ENCODE results near the gene IRF6. TPM values are rescaled to one million over a fixed set of nuclear protein-coding genes. Genes with fewer than 3 reads are reported as not detected.

IRF6 gene
- polyA plus RNA-seq, 2 donors = 36.7 to 50.3 TPM

GRCh38 chr1:209784265-209785169 is 21.4 kb downstream of the IRF6 start, which contains the start of gene C1orf74:
Gene C1orf74 (minus strand): TSS chr1:209784559. CDS start chr1:209783634, 925 bp downstream.
- peaks cover 0 to 3% of the 10 kb centered on the region in 2 donors for H3K4me1 ChIP-seq (ENCODE audit: control insufficient read depth in 2 of 2, insufficient read depth in 2 of 2, low read length in 1 of 2)
- H3K36me3 ChIP-seq (ENCODE audit: control insufficient read depth in 2 of 2, insufficient read depth in 2 of 2, low read length in 1 of 2) = peaks cover 0 to 7% of the 10 kb centered on the region in 2 donors
- WGBS, 2 donors = 2 to 3% methylated on average over 48 of the region's 48 CpGs
- no peaks in the 10 kb centered on the region for H3K27me3 ChIP-seq (ENCODE audit: control insufficient read depth in 1 of 2, insufficient read depth in 2 of 2, low read length in 2 of 2)
- peak within 1 kb of the TSS; percentile 91 to 96 for H3K27ac ChIP-seq (ENCODE audit: low read depth in 2 of 2, low read length in 1 of 2)
- H3K4me3 ChIP-seq (ENCODE audit: low read depth in 1 of 2, low read length in 2 of 2) = peak within 1 kb of the TSS; percentile 66 to 81
- H3K9me3 ChIP-seq (ENCODE audit: control insufficient read depth in 2 of 2, insufficient read depth in 1 of 2, low read depth in 1 of 2, low read length in 1 of 2) = no peaks in the 10 kb centered on the region

GRCh38 chr1:209783386-209783785 is 22.6 kb downstream of the IRF6 start:
- H3K4me3 ChIP-seq (ENCODE audit: low read depth in 1 of 2, low read length in 2 of 2) = peak overlapping the region in 1 of 2 donors; percentile 81
- H3K27me3 ChIP-seq (ENCODE audit: control insufficient read depth in 1 of 2, insufficient read depth in 2 of 2, low read length in 2 of 2) = no peaks in the 10 kb centered on the region
- peaks cover 0 to 4% of the 10 kb centered on the region in 2 donors for H3K36me3 ChIP-seq (ENCODE audit: control insufficient read depth in 2 of 2, insufficient read depth in 2 of 2, low read length in 1 of 2)
- WGBS, 2 donors = 57 to 63% methylated on average over 6 of the region's 6 CpGs
- no peak overlapping the region for H3K27ac ChIP-seq (ENCODE audit: low read depth in 2 of 2, low read length in 1 of 2)
- H3K4me1 ChIP-seq (ENCODE audit: control insufficient read depth in 2 of 2, insufficient read depth in 2 of 2, low read length in 1 of 2) = peaks cover 0 to 3% of the 10 kb centered on the region in 2 donors
- H3K9me3 ChIP-seq (ENCODE audit: control insufficient read depth in 2 of 2, insufficient read depth in 1 of 2, low read depth in 1 of 2, low read length in 1 of 2) = no peaks in the 10 kb centered on the region

GRCh38 chr1:209780268-209780667 is 25.7 kb downstream of the IRF6 start:
- WGBS, 2 donors = 61 to 80% methylated on average over 4 of the region's 4 CpGs
- Histone ChIP-seq H3K9me3 (ENCODE audit: control insufficient read depth in 2 of 2, insufficient read depth in 1 of 2, low read depth in 1 of 2, low read length in 1 of 2) (no peaks in the 10 kb centered on the region), H3K27ac (ENCODE audit: low read depth in 2 of 2, low read length in 1 of 2) (no peak overlapping the region), H3K36me3 (ENCODE audit: control insufficient read depth in 2 of 2, insufficient read depth in 2 of 2, low read length in 1 of 2) (peaks cover 0 to 4% of the 10 kb centered on the region in 2 donors), H3K4me1 (ENCODE audit: control insufficient read depth in 2 of 2, insufficient read depth in 2 of 2, low read length in 1 of 2) (no peaks in the 10 kb centered on the region), H3K27me3 (ENCODE audit: control insufficient read depth in 1 of 2, insufficient read depth in 2 of 2, low read length in 2 of 2) (no peaks in the 10 kb centered on the region), H3K4me3 (ENCODE audit: low read depth in 1 of 2, low read length in 2 of 2) (no peak overlapping the region)

GRCh38 chr1:209778102-209778501 is 27.8 kb downstream of the IRF6 start:
- no peak overlapping the region for H3K4me3 ChIP-seq (ENCODE audit: low read depth in 1 of 2, low read length in 2 of 2)
- H3K27ac ChIP-seq (ENCODE audit: low read depth in 2 of 2, low read length in 1 of 2) = no peak overlapping the region
- H3K36me3 ChIP-seq (ENCODE audit: control insufficient read depth in 2 of 2, insufficient read depth in 2 of 2, low read length in 1 of 2) = peaks cover 0 to 4% of the 10 kb centered on the region in 2 donors
- no peaks in the 10 kb centered on the region for H3K27me3 ChIP-seq (ENCODE audit: control insufficient read depth in 1 of 2, insufficient read depth in 2 of 2, low read length in 2 of 2)
- no peaks in the 10 kb centered on the region for H3K9me3 ChIP-seq (ENCODE audit: control insufficient read depth in 2 of 2, insufficient read depth in 1 of 2, low read depth in 1 of 2, low read length in 1 of 2)
- no peaks in the 10 kb centered on the region for H3K4me1 ChIP-seq (ENCODE audit: control insufficient read depth in 2 of 2, insufficient read depth in 2 of 2, low read length in 1 of 2)
- WGBS, 2 donors = 99 to 100% methylated on average over 1 of the region's 1 CpG

GRCh38 chr1:209777587-209777986 is 28.4 kb downstream of the IRF6 start:
- no peak overlapping the region for H3K27ac ChIP-seq (ENCODE audit: low read depth in 2 of 2, low read length in 1 of 2)
- WGBS, 2 donors = 93% methylated on average over 2 of the region's 2 CpGs
- H3K36me3 ChIP-seq (ENCODE audit: control insufficient read depth in 2 of 2, insufficient read depth in 2 of 2, low read length in 1 of 2) = peaks cover 0 to 4% of the 10 kb centered on the region in 2 donors
- H3K27me3 ChIP-seq (ENCODE audit: control insufficient read depth in 1 of 2, insufficient read depth in 2 of 2, low read length in 2 of 2) = no peaks in the 10 kb centered on the region
- H3K4me1 ChIP-seq (ENCODE audit: control insufficient read depth in 2 of 2, insufficient read depth in 2 of 2, low read length in 1 of 2) = no peaks in the 10 kb centered on the region
- H3K9me3 ChIP-seq (ENCODE audit: control insufficient read depth in 2 of 2, insufficient read depth in 1 of 2, low read depth in 1 of 2, low read length in 1 of 2) = no peaks in the 10 kb centered on the region
- H3K4me3 ChIP-seq (ENCODE audit: low read depth in 1 of 2, low read length in 2 of 2) = no peak overlapping the region

- H3K4me1 ChIP-seq (ENCODE audit: control insufficient read depth in 2 of 2, insufficient read depth in 2 of 2, low read length in 1 of 2) = peaks cover 0 to 8% of the 10 kb centered on the region in 2 donors
- H3K4me3 ChIP-seq (ENCODE audit: low read depth in 1 of 2, low read length in 2 of 2) = no peak overlapping the region
- peaks cover 0 to 7% of the 10 kb centered on the region in 2 donors for H3K9me3 ChIP-seq (ENCODE audit: control insufficient read depth in 2 of 2, insufficient read depth in 1 of 2, low read depth in 1 of 2, low read length in 1 of 2)
- H3K27ac ChIP-seq (ENCODE audit: low read depth in 2 of 2, low read length in 1 of 2) = no peak overlapping the region
- no peaks in the 10 kb centered on the region for H3K27me3 ChIP-seq (ENCODE audit: control insufficient read depth in 1 of 2, insufficient read depth in 2 of 2, low read length in 2 of 2)
- peaks cover 0 to 2% of the 10 kb centered on the region in 2 donors for H3K36me3 ChIP-seq (ENCODE audit: control insufficient read depth in 2 of 2, insufficient read depth in 2 of 2, low read length in 1 of 2)
- WGBS, 2 donors = 66 to 79% methylated on average over 2 of the region's 2 CpGs
These were observed 30.3 kb downstream of the IRF6 start for GRCh38 chr1:209775678-209776077.

- Histone ChIP-seq H3K4me3 (ENCODE audit: low read depth in 1 of 2, low read length in 2 of 2) (no peak overlapping the region), H3K4me1 (ENCODE audit: control insufficient read depth in 2 of 2, insufficient read depth in 2 of 2, low read length in 1 of 2) (peaks cover 0 to 9% of the 10 kb centered on the region in 2 donors), H3K36me3 (ENCODE audit: control insufficient read depth in 2 of 2, insufficient read depth in 2 of 2, low read length in 1 of 2) (peaks cover 0 to 2% of the 10 kb centered on the region in 2 donors), H3K27me3 (ENCODE audit: control insufficient read depth in 1 of 2, insufficient read depth in 2 of 2, low read length in 2 of 2) (no peaks in the 10 kb centered on the region), H3K9me3 (ENCODE audit: control insufficient read depth in 2 of 2, insufficient read depth in 1 of 2, low read depth in 1 of 2, low read length in 1 of 2) (peaks cover 0 to 7% of the 10 kb centered on the region in 2 donors), H3K27ac (ENCODE audit: low read depth in 2 of 2, low read length in 1 of 2) (no peak overlapping the region)
- 82 to 88% methylated on average over 1 of the region's 1 CpG for WGBS, 2 donors
These were observed 31.4 kb downstream of the IRF6 start for GRCh38 chr1:209774592-209774991.

GRCh38 chr1:209772126-209772525 is 33.8 kb downstream of the IRF6 start:
- no peak overlapping the region for H3K4me3 ChIP-seq (ENCODE audit: low read depth in 1 of 2, low read length in 2 of 2)
- H3K4me1 ChIP-seq (ENCODE audit: control insufficient read depth in 2 of 2, insufficient read depth in 2 of 2, low read length in 1 of 2) = peaks cover 0 to 9% of the 10 kb centered on the region in 2 donors
- no peaks in the 10 kb centered on the region for H3K36me3 ChIP-seq (ENCODE audit: control insufficient read depth in 2 of 2, insufficient read depth in 2 of 2, low read length in 1 of 2)
- H3K27ac ChIP-seq (ENCODE audit: low read depth in 2 of 2, low read length in 1 of 2) = no peak overlapping the region
- WGBS, 2 donors = 44 to 48% methylated on average over 6 of the region's 6 CpGs
- no peaks in the 10 kb centered on the region for H3K27me3 ChIP-seq (ENCODE audit: control insufficient read depth in 1 of 2, insufficient read depth in 2 of 2, low read length in 2 of 2)
- peaks cover 0 to 7% of the 10 kb centered on the region in 2 donors for H3K9me3 ChIP-seq (ENCODE audit: control insufficient read depth in 2 of 2, insufficient read depth in 1 of 2, low read depth in 1 of 2, low read length in 1 of 2)

- Histone ChIP-seq H3K27ac (ENCODE audit: low read depth in 2 of 2, low read length in 1 of 2) (no peak overlapping the region), H3K36me3 (ENCODE audit: control insufficient read depth in 2 of 2, insufficient read depth in 2 of 2, low read length in 1 of 2) (no peaks in the 10 kb centered on the region), H3K9me3 (ENCODE audit: control insufficient read depth in 2 of 2, insufficient read depth in 1 of 2, low read depth in 1 of 2, low read length in 1 of 2) (peaks cover 0 to 7% of the 10 kb centered on the region in 2 donors), H3K4me1 (ENCODE audit: control insufficient read depth in 2 of 2, insufficient read depth in 2 of 2, low read length in 1 of 2) (peaks cover 0 to 9% of the 10 kb centered on the region in 2 donors), H3K27me3 (ENCODE audit: control insufficient read depth in 1 of 2, insufficient read depth in 2 of 2, low read length in 2 of 2) (no peaks in the 10 kb centered on the region), H3K4me3 (ENCODE audit: low read depth in 1 of 2, low read length in 2 of 2) (peak overlapping the region in 1 of 2 donors; percentile 2)
- WGBS, 2 donors = 96% methylated on average over 17 of the region's 17 CpGs
These were observed 35.1 kb downstream of the IRF6 start for GRCh38 chr1:209770636-209771415.

Measured in esophagus (tissue), 2 donors.